GM12892 (cell line): ENCODE measurements around the gene ZNF214.

Experiments
- POLR2A ChIP-seq: IDR thresholded peaks from 2 replicates; pipeline ENCODE4 v1.6.1; 2011; ENCODE audit warnings: low read depth, low read length, control low read depth
- POLR2AphosphoS5 ChIP-seq: IDR thresholded peaks from 2 replicates; pipeline ENCODE4 v1.6.1; 2011; ENCODE audit warnings: low read depth, low read length, control low read depth
- TAF1 ChIP-seq: IDR thresholded peaks from 2 replicates; pipeline ENCODE4 v1.6.1; 2011; ENCODE audit warnings: low read depth, mild to moderate bottlenecking, control low read depth, low read length, borderline replicate concordance

DNA sequence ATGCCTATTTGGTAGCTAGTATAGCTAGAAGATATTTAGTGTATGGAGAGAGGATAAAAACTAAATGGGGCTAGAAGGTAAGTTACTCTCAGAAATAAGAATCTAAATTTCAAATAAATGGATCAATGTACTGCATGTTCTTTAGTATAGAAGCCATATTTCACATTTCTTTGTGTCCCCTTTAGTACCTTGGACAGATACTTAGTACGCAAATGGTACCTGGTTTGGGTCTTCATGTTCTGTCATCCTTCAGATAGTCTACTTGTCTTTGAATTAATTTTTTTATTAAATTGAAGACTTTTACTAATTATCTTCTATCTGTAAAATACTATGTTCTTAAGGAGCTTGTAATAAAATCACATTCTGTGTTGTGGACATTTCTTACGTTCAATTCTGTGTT lies 42.4 kb upstream of the ZNF214 start:
- no peak for TF ChIP-seq POLR2AphosphoS5
- TF ChIP-seq POLR2A: no peak
- no peak for TF ChIP-seq TAF1
